Breast epithelium (tissue), 3 donors: ENCODE measurements around the gene DPF1.

Experiments
- CTCF ChIP-seq, 3 donors: fragments of 450-650 bp; IDR thresholded peaks; one replicate each; pipeline ENCODE4 v1.5.1; 2016 to 2017; ENCODE audit warnings: antibody characterized with exemption in 3 of 3, mild to moderate bottlenecking in 3 of 3, moderate library complexity in 3 of 3
- POLR2A ChIP-seq: fragments of 450-650 bp; IDR thresholded peaks from one replicate; pipeline ENCODE4 v1.6.1; 2016; ENCODE audit warnings: antibody characterized with exemption, mild to moderate bottlenecking, moderate library complexity
- POLR2AphosphoS5 ChIP-seq, 3 donors: sonication (generic); formaldehyde crosslinking; IDR thresholded peaks; one replicate each; pipeline ENCODE4 v1.6.1; 2017; ENCODE audit warnings: antibody characterized with exemption in 3 of 3

- TF ChIP-seq CTCF (IDR thresholded peaks at IDR 0.05) (no peak), POLR2A (no peak), POLR2AphosphoS5 (IDR thresholded peaks at IDR 0.05) (no peak)
Measured at GRCh38 chr19:38197937-38198704, 25.9 kb downstream of the DPF1 start.
